Smooth muscle cell (in vitro differentiated cells): ENCODE results near the gene AMN. TPM values are rescaled to one million over a fixed set of nuclear protein-coding genes. Genes with fewer than 3 reads are reported as not detected.

ENCODE experiments used
- DNase-seq: peaks from one replicate; lab custom pipeline; 2025; ENCODE audit not compliant: unreplicated experiment; lab: John Stamatoyannopoulos, UW
- H2AFZ ChIP-seq: fragments of 200-600 bp; sonication (generic); 2 replicates; pipeline ENCODE4 v1.6.0; 2016; ENCODE audit warnings: antibody characterized with exemption, low read depth, mild to moderate bottlenecking
- H3F3A ChIP-seq: fragments of 200-600 bp; sonication (generic); 2 replicates; pipeline ENCODE4 v1.6.0; 2017; ENCODE audit warnings: antibody characterized with exemption, low read depth
- H3K27ac ChIP-seq: fragments of 200-600 bp; sonication (generic); 2 replicates; pipeline ENCODE4 v1.5.1; 2016; ENCODE audit warnings: low read depth, mild to moderate bottlenecking
- H3K27me3 ChIP-seq: fragments of 200-600 bp; sonication (generic); 2 replicates; pipeline ENCODE4 v1.6.1; 2016; ENCODE audit warnings: low read depth, mild to moderate bottlenecking
- H3K36me3 ChIP-seq: fragments of 200-600 bp; sonication (generic); 2 replicates; pipeline ENCODE4 v1.5.1; 2016; ENCODE audit warnings: low read depth
- H3K4me1 ChIP-seq: fragments of 200-600 bp; sonication (generic); 2 replicates; pipeline ENCODE4 v1.5.1; 2016; ENCODE audit warnings: low read depth
- H3K4me2 ChIP-seq: fragments of 200-600 bp; sonication (generic); 2 replicates; pipeline ENCODE4 v1.6.0; 2016; ENCODE audit warnings: mild to moderate bottlenecking
- H3K4me3 ChIP-seq: fragments of 200-600 bp; sonication (generic); 2 replicates; pipeline ENCODE4 v1.5.1; 2016; ENCODE audit warnings: mild to moderate bottlenecking
- H3K79me2 ChIP-seq: fragments of 200-600 bp; sonication (generic); 2 replicates; pipeline ENCODE4 v1.6.0; 2016; ENCODE audit warnings: low read depth, mild to moderate bottlenecking
- H3K9ac ChIP-seq: fragments of 200-600 bp; sonication (generic); 2 replicates; pipeline ENCODE4 v1.6.0; 2016; ENCODE audit warnings: low read depth
- H3K9me3 ChIP-seq: fragments of 200-600 bp; sonication (generic); replicated peaks from 2 replicates; pipeline ENCODE4 v1.5.1; 2016; ENCODE audit warnings: low read depth
- H4K20me1 ChIP-seq: fragments of 200-600 bp; sonication (generic); 2 replicates; pipeline ENCODE4 v1.6.0; 2016; ENCODE audit warnings: low read depth
- CTCF ChIP-seq: fragments of 200-600 bp; sonication (generic); IDR thresholded peaks from 2 replicates; pipeline ENCODE4 v1.5.1; 2017; ENCODE audit warnings: borderline replicate concordance, mild to moderate bottlenecking, antibody characterized with exemption; ENCODE audit not compliant: insufficient read depth, poor library complexity, severe bottlenecking
- WGBS: methylation state at CpG from one replicate; pipeline ENCODE4 v1.1.7; 2016; ENCODE audit warnings: low lambda C conversion rate; 5-methylcytosine and 5-hydroxymethylcytosine counted together
- polyA plus RNA-seq: library from polyadenylated mRNA; unstranded; fragments of >200 nt; fragmentation: Nextera tagmentation; extraction: Ambion mirVana; gene quantifications from 2 replicates; pipeline ENCODE4 v1.2.1, GENCODE V29; 2016
- total RNA-seq: library from RNA; depleted of rRNA; stranded (reverse); fragments of >200 nt; gene quantifications from 2 replicates; pipeline ENCODE4 v1.2.3, GENCODE V29; 2014

Gene AMN
- total and polyA plus RNA-seq, 2 experiments from 2014 or later = 0.31 to 0.65 TPM

- Histone ChIP-seq H3K27me3 (no peaks in the 10 kb centered on the region), H3K4me2 (no peak overlapping the region), H3K9me3 (no peaks in the 10 kb centered on the region), H3K9ac (no peak overlapping the region), H3K27ac (no peak overlapping the region), H3K79me2 (no peaks in the 10 kb centered on the region), H3F3A (no peaks in the 10 kb centered on the region), H3K36me3 (peaks cover 10% of the 10 kb centered on the region), H3K4me1 (no peaks in the 10 kb centered on the region), H4K20me1 (peaks cover 20% of the 10 kb centered on the region), H3K4me3 (no peak overlapping the region), H2AFZ (no peak overlapping the region)
- 80% methylated on average over 8 of the region's 8 CpGs for WGBS
- no peak for DNase-seq
- no peak for TF ChIP-seq CTCF
Measured at GRCh38 chr14:102951799-102952198, 29.3 kb downstream of the AMN start.

- H3K4me1 ChIP-seq = no peaks in the 10 kb centered on the region
- H3F3A ChIP-seq = no peaks in the 10 kb centered on the region
- H3K9ac ChIP-seq = no peak overlapping the region
- no peaks in the 10 kb centered on the region for H3K9me3 ChIP-seq
- H3K27ac ChIP-seq = no peak overlapping the region
- peaks cover 10% of the 10 kb centered on the region for H3K36me3 ChIP-seq
- no peak overlapping the region for H3K4me3 ChIP-seq
- H2AFZ ChIP-seq = no peak overlapping the region
- no peak for DNase-seq
- no peak overlapping the region for H3K4me2 ChIP-seq
- WGBS = 98% methylated on average over 6 of the region's 6 CpGs
- H3K79me2 ChIP-seq = no peaks in the 10 kb centered on the region
- peaks cover 21% of the 10 kb centered on the region for H4K20me1 ChIP-seq
- TF ChIP-seq CTCF = no peak
- no peaks in the 10 kb centered on the region for H3K27me3 ChIP-seq
Measured at GRCh38 chr14:102952276-102952675, 29.8 kb downstream of the AMN start.

- H3K4me3 ChIP-seq = no peak overlapping the region
- no peak overlapping the region for H2AFZ ChIP-seq
- H3K27me3 ChIP-seq = no peaks in the 10 kb centered on the region
- no peaks in the 10 kb centered on the region for H3K79me2 ChIP-seq
- no peak overlapping the region for H3K4me2 ChIP-seq
- no peaks in the 10 kb centered on the region for H3K9me3 ChIP-seq
- DNase-seq = no peak
- no peaks in the 10 kb centered on the region for H3K4me1 ChIP-seq
- WGBS = 97% methylated on average over 15 of the region's 15 CpGs
- TF ChIP-seq CTCF = no peak
- no peaks in the 10 kb centered on the region for H3F3A ChIP-seq
- H3K9ac ChIP-seq = no peak overlapping the region
- H3K27ac ChIP-seq = no peak overlapping the region
- H3K36me3 ChIP-seq = peaks cover 10% of the 10 kb centered on the region
- peaks cover 28% of the 10 kb centered on the region for H4K20me1 ChIP-seq
Measured at GRCh38 chr14:102953100-102953499, 30.6 kb downstream of the AMN start.

GRCh38 chr14:102954081-102954789 is 31.8 kb downstream of the AMN start:
- Histone ChIP-seq H3K4me2 (no peak overlapping the region), H3F3A (no peaks in the 10 kb centered on the region), H3K79me2 (no peaks in the 10 kb centered on the region), H3K27me3 (no peaks in the 10 kb centered on the region), H3K9ac (no peak overlapping the region), H3K9me3 (no peaks in the 10 kb centered on the region), H3K36me3 (peaks cover 10% of the 10 kb centered on the region), H4K20me1 (peaks cover 28% of the 10 kb centered on the region), H2AFZ (no peak overlapping the region), H3K4me1 (no peaks in the 10 kb centered on the region), H3K4me3 (no peak overlapping the region), H3K27ac (no peak overlapping the region)
- TF ChIP-seq CTCF = no peak
- WGBS = 97% methylated on average over 18 of the region's 18 CpGs
- no peak for DNase-seq
